D721Med (cell line): ENCODE data around the gene RABGAP1.

Experiments used
- DNase-seq: peaks from one replicate; pipeline ENCODE4 v3.0.0; 2011; ENCODE audit warnings: low spot score; ENCODE audit not compliant: insufficient read length
- FAIRE-seq: peaks from 2 replicates; lab custom pipeline; 2011; peaks lifted over from hg19 to GRCh38; lab: Jason Lieb, UNC
- CTCF ChIP-seq: IDR thresholded peaks from 2 replicates; pipeline ENCODE4 v1.5.1; 2012; ENCODE audit warnings: mild to moderate bottlenecking, control low read depth; ENCODE audit not compliant: insufficient read depth; ENCODE audit errors: missing control alignments

RABGAP1 gene

GRCh38 chr9:123065196-123065595, 124.4 kb downstream of the RABGAP1 start:
- no peak for TF ChIP-seq CTCF
- no peak for DNase-seq
- FAIRE-seq = no peak

DNA sequence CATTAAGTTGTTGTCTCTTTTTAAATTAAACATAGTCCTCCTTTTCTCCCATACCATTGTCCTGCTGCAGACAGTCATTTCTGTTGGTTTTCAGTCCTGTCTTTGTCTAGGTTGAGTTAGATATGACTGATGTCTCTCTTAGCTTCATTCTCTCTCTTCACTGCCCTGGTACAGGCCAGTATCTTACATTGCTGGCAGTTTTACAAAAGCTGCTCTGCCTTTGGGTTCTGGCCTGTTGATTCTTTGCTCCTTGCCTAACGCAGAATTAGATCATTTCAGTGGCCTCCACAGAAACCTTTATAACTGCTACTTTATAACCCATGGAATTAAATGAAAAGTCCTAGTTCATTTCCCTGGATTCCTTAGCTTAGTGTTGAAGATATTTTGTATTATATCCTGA, 126.3 kb downstream of the RABGAP1 start:
- no peak for TF ChIP-seq CTCF
- FAIRE-seq = no peak
- no peak for DNase-seq

DNA sequence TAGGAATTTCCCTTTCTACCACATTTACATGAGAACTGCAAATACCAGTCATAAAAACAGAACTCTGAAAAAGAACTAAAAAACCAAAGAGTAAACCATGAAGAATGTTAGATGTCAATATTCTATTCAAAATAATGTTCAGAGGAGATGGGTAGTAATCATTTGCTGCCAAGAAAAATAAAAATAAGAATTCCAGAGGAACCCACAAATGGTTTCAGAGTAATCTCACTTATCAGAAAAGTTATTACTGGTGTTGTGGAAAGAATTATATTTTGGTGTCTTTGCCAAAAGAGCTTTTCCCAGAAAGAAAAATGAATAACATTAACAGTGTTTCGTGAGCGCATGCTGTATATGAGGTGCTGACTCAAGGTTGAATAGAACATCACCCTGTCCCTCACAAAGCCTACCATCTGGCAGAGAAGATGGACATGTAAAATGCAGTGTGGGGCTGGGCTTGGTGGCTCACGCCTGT, 128.2 kb downstream of the RABGAP1 start:
- TF ChIP-seq CTCF = no peak
- DNase-seq (no peak), FAIRE-seq (no peak)

DNA sequence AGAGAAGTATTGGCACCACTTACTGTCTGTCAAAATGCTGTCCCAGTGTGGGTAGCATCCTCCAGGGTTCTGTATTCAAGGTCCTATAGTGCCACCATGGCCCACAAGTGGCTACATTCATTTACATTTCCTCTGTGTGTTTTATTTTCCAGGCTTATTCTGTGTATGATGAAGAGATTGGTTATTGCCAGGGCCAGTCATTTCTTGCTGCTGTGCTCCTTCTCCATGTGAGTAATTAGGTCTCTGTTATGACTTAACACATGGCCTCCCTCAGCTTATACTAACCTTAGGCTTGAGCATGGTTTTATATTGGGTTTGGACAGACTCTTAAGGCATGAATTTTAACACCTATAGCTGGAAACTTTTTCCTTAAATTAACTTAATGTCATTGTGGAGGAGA, 129.4 kb downstream of the RABGAP1 start:
- no peak for DNase-seq
- TF ChIP-seq CTCF = no peak
- no peak for FAIRE-seq

GRCh38 chr9:123072407-123072995, 131.7 kb downstream of the RABGAP1 start:
- TF ChIP-seq CTCF = no peak
- FAIRE-seq (no peak), DNase-seq (no peak)

GRCh38 chr9:123073441-123073840, 132.6 kb downstream of the RABGAP1 start:
- no peak for TF ChIP-seq CTCF
- DNase-seq = no peak
- no peak for FAIRE-seq

- FAIRE-seq (no peak), DNase-seq (no peak)
- TF ChIP-seq CTCF = no peak
These were observed 133.2 kb downstream of the RABGAP1 start for GRCh38 chr9:123073991-123074422.
